BJ (cell line): ENCODE results near the gene NEMP2. TPM values are rescaled to one million over a fixed set of nuclear protein-coding genes. Genes with fewer than 3 reads are reported as not detected.

Experiments used
- CTCF ChIA-PET: fragments of 350-600 bp; formaldehyde crosslinking; extraction: SDS; loops from one replicate; lab custom pipeline; 2021; ENCODE audit warnings: antibody characterized with exemption, inconsistent platforms; lab: Yijun Ruan, JAX
- POLR2A ChIA-PET: fragments of 300-600 bp; sonication (Branson Sonifier 250); formaldehyde crosslinking; extraction: SDS; loops from one replicate; lab custom pipeline; 2021; ENCODE audit warnings: antibody characterized with exemption; lab: Charles Lee
- DNase-seq: peaks from one replicate; pipeline ENCODE4 v3.0.0-alpha.2; 2011; ENCODE audit warnings: low read depth
- H3K27me3 ChIP-seq: 2 replicates; pipeline ENCODE4 v1.6.0; 2011; ENCODE audit warnings: low read length; ENCODE audit not compliant: control insufficient read depth, insufficient read depth
- H3K36me3 ChIP-seq: 2 replicates; pipeline ENCODE4 v1.5.1; 2011; ENCODE audit warnings: low read length; ENCODE audit not compliant: control insufficient read depth, insufficient read depth
- H3K4me3 ChIP-seq: 2 replicates; pipeline ENCODE4 v1.5.1; 2011; ENCODE audit warnings: low read depth, mild to moderate bottlenecking, control low read depth, low read length
- CTCF ChIP-seq: IDR thresholded peaks from 2 replicates; pipeline ENCODE4 v1.5.1; 2011; ENCODE audit warnings: low read depth, mild to moderate bottlenecking, control low read depth, inconsistent platforms, low read length, moderate library complexity; ENCODE audit not compliant: insufficient read depth
- polyA plus RNA-seq: library from polyadenylated mRNA; depleted of rRNA; stranded (reverse); fragments of >200 nt; gene quantifications from 2 replicates; pipeline ENCODE4 v1.2.3, GENCODE V29; 2011

The NEMP2 gene
- polyA plus RNA-seq, 1 experiment: 2.1 TPM

GRCh38 chr2:190528521-190529001 is 6.0 kb downstream of the NEMP2 start:
- ChIA-PET POLR2A (no interaction called here), CTCF (interaction anchor here (2.1 kb wide), 1 partner anchor 9 kb away, joined by 4 read pairs; no protein-coding TSS in a partner anchor)
- no peaks in the 10 kb centered on the region for H3K27me3 ChIP-seq
- no peak overlapping the region for H3K4me3 ChIP-seq
- no peak for TF ChIP-seq CTCF
- H3K36me3 ChIP-seq: no peaks in the 10 kb centered on the region
- peak; percentile 41 for DNase-seq

- no peak overlapping the region for H3K4me3 ChIP-seq
- H3K27me3 ChIP-seq: no peaks in the 10 kb centered on the region
- CTCF ChIA-PET: no interaction called here
- TF ChIP-seq CTCF: no peak
- no peaks in the 10 kb centered on the region for H3K36me3 ChIP-seq
- no peak for DNase-seq
- POLR2A ChIA-PET: no interaction called here
Measured at GRCh38 chr2:190527918-190528317, 6.6 kb downstream of the NEMP2 start.

- POLR2A ChIA-PET: no interaction called here
- no peak for TF ChIP-seq CTCF
- CTCF ChIA-PET: no interaction called here
- Histone ChIP-seq H3K36me3 (no peaks in the 10 kb centered on the region), H3K27me3 (no peaks in the 10 kb centered on the region), H3K4me3 (no peak overlapping the region)
- no peak for DNase-seq
Measured at GRCh38 chr2:190527214-190527613, 7.3 kb downstream of the NEMP2 start.

GRCh38 chr2:190526105-190526750 is 8.3 kb downstream of the NEMP2 start:
- ChIA-PET POLR2A (no interaction called here), CTCF (no interaction called here)
- Histone ChIP-seq H3K36me3 (no peaks in the 10 kb centered on the region), H3K27me3 (no peaks in the 10 kb centered on the region), H3K4me3 (no peak overlapping the region)
- no peak for TF ChIP-seq CTCF
- no peak for DNase-seq

GRCh38 chr2:190524928-190525327 is 9.6 kb downstream of the NEMP2 start:
- H3K36me3 ChIP-seq: no peaks in the 10 kb centered on the region
- TF ChIP-seq CTCF: no peak
- H3K4me3 ChIP-seq: no peak overlapping the region
- no peak for DNase-seq
- ChIA-PET CTCF (no interaction called here), POLR2A (no interaction called here)
- no peaks in the 10 kb centered on the region for H3K27me3 ChIP-seq
